Kidney (tissue), 14 donors: ENCODE measurements around the gene EIF3L. TPM values are rescaled to one million over a fixed set of nuclear protein-coding genes. Genes with fewer than 3 reads are reported as not detected.

Experiments
- DNase-seq, 5 donors: peaks; one replicate each; pipeline ENCODE4 v3.0.0-alpha.2; 2013 to 2020
- FAIRE-seq: peaks from 2 replicates; lab custom pipeline; 2012; peaks lifted over from hg19 to GRCh38; lab: Jason Lieb, UNC
- H3K27ac ChIP-seq, 2 donors: one replicate each; pipeline ENCODE4 v1.7.0; 2013; ENCODE audit warnings: low read depth in 2 of 2, low read length in 2 of 2, inconsistent platforms in 1 of 2
- H3K27me3 ChIP-seq: one replicate; pipeline ENCODE4 v1.7.1; 2013; ENCODE audit warnings: low read length, inconsistent platforms; ENCODE audit not compliant: control insufficient read depth, insufficient read depth
- H3K36me3 ChIP-seq, 3 donors: one replicate each; pipeline versions ENCODE4 v1.7.0 to v1.7.1; 2013; ENCODE audit warnings: low read length in 3 of 3, control low read depth in 1 of 3, inconsistent platforms in 1 of 3; ENCODE audit not compliant: insufficient read depth in 3 of 3, control insufficient read depth in 2 of 3
- H3K4me1 ChIP-seq, 3 donors: one replicate each; pipeline versions ENCODE4 v1.7.0 to v1.7.1; 2013; ENCODE audit warnings: low read length in 3 of 3, inconsistent platforms in 1 of 3, low read depth in 1 of 3; ENCODE audit not compliant: control insufficient read depth in 2 of 3, insufficient read depth in 2 of 3
- H3K4me3 ChIP-seq, 3 donors: one replicate each; pipeline versions ENCODE4 v1.7.0 to v1.8.1; 2013; ENCODE audit warnings: low read length in 3 of 3, control low read depth in 1 of 3, inconsistent platforms in 1 of 3
- H3K9ac ChIP-seq, 3 donors: one replicate each; pipeline versions ENCODE4 v1.7.0 to v1.7.1; 2013; ENCODE audit warnings: low read length in 3 of 3, control low read depth in 1 of 3, inconsistent platforms in 1 of 3
- H3K9me3 ChIP-seq, 3 donors: one replicate each; pipeline versions ENCODE4 v1.7.0 to v1.7.1; 2013; ENCODE audit warnings: low read length in 3 of 3, control low read depth in 1 of 3, inconsistent platforms in 1 of 3; ENCODE audit not compliant: control insufficient read depth in 2 of 3, insufficient read depth in 1 of 3
- intact Hi-C: fragments of 100-400 bp; cut with DNase I; formaldehyde crosslinking; loops from one replicate; pipeline ENCODE4 v1.11.1; 2022
- polyA plus RNA-seq: library from polyadenylated mRNA; stranded (reverse); fragments of 350-450 nt; fragmentation: Illumina TruSeq; extraction: RNeasy Lipid Tissue Mini Kit (QIAGEN cat#74804); gene quantifications from one replicate; pipeline ENCODE4 v1.2.3, GENCODE V29; 2014; ENCODE audit warnings: low read depth, low replicate concordance; ENCODE audit not compliant: insufficient read depth
- total RNA-seq: library from RNA; stranded (reverse); fragmentation: NEBNext Ultra II Directional; extraction: Animal tissue kit (Norgen Biotek cat#: 25700); gene quantifications from one replicate; pipeline ENCODE4 v1.2.1, GENCODE V29; 2021
- TF ChIP-seq, protein P1 (sequence below): IDR thresholded peaks from 3 replicates; pipeline ENCODE4 v1.5.1; 2012; ENCODE audit warnings: mild to moderate bottlenecking, moderate library complexity, borderline replicate concordance; ENCODE audit not compliant: insufficient read depth; ENCODE audit errors: extremely low read depth
- donor health status: control.
- donor health status: control.
- donor health status: control.
- donor health status: control.
- donor health status: control.
- donor health status: DM: yes; HTN: yes; CAD: no.
- donor health status: Normal renal cell carcinoma (clear cell type).

The EIF3L gene
- total and polyA plus RNA-seq, 2 donors from 2014 or later: 352 to 376 TPM

- FAIRE-seq (no peak), DNase-seq (peak in 1 of 5 donors; percentile 34)
- intact Hi-C loops: no loop called here
- Histone ChIP-seq H3K9ac (no peak overlapping the region), H3K4me1 (peaks cover 0 to 33% (median 20%) of the 10 kb centered on the region in 3 donors), H3K27ac (no peak overlapping the region), H3K4me3 (no peak overlapping the region), H3K27me3 (no peaks in the 10 kb centered on the region), H3K36me3 (no peaks in the 10 kb centered on the region), H3K9me3 (no peaks in the 10 kb centered on the region)
- TF ChIP-seq, protein P1, sequence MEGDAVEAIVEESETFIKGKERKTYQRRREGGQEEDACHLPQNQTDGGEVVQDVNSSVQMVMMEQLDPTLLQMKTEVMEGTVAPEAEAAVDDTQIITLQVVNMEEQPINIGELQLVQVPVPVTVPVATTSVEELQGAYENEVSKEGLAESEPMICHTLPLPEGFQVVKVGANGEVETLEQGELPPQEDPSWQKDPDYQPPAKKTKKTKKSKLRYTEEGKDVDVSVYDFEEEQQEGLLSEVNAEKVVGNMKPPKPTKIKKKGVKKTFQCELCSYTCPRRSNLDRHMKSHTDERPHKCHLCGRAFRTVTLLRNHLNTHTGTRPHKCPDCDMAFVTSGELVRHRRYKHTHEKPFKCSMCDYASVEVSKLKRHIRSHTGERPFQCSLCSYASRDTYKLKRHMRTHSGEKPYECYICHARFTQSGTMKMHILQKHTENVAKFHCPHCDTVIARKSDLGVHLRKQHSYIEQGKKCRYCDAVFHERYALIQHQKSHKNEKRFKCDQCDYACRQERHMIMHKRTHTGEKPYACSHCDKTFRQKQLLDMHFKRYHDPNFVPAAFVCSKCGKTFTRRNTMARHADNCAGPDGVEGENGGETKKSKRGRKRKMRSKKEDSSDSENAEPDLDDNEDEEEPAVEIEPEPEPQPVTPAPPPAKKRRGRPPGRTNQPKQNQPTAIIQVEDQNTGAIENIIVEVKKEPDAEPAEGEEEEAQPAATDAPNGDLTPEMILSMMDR: no peak
Measured at GRCh38 chr22:37896939-37897338, 47.7 kb downstream of the EIF3L start.

- intact Hi-C loops: no loop called here
- Histone ChIP-seq H3K4me3 (no peak overlapping the region), H3K9me3 (no peaks in the 10 kb centered on the region), H3K9ac (no peak overlapping the region), H3K4me1 (peaks cover 0 to 27% (median 20%) of the 10 kb centered on the region in 3 donors), H3K27me3 (no peaks in the 10 kb centered on the region), H3K27ac (no peak overlapping the region), H3K36me3 (no peaks in the 10 kb centered on the region)
- DNase-seq (no peak), FAIRE-seq (no peak)
- TF ChIP-seq, protein P1: no peak
Measured at GRCh38 chr22:37897807-37898206, 48.6 kb downstream of the EIF3L start.

GRCh38 chr22:37898441-37899181, 49.4 kb downstream of the EIF3L start:
- intact Hi-C loops: no loop called here
- FAIRE-seq: no peak

More at GRCh38 chr22:37898441-37899181, 49.4 kb downstream of the EIF3L start:
- Histone ChIP-seq H3K4me3 (no peak overlapping the region), H3K9ac (no peak overlapping the region), H3K4me1 (peaks cover 0 to 19% (median 12%) of the 10 kb centered on the region in 3 donors), H3K36me3 (no peaks in the 10 kb centered on the region), H3K27me3 (no peaks in the 10 kb centered on the region), H3K27ac (peak overlapping the region in 1 of 2 donors; percentile 28), H3K9me3 (no peaks in the 10 kb centered on the region)
- TF ChIP-seq, protein P1: no peak
- no peak for DNase-seq
